ENCODE results near the gene GPR146. TPM values are rescaled to one million over a fixed set of nuclear protein-coding genes. Genes with fewer than 3 reads are reported as not detected.

GPR146 gene
- total RNA-seq, 1 donor from 2014 or later: 0.79 TPM

DNA sequence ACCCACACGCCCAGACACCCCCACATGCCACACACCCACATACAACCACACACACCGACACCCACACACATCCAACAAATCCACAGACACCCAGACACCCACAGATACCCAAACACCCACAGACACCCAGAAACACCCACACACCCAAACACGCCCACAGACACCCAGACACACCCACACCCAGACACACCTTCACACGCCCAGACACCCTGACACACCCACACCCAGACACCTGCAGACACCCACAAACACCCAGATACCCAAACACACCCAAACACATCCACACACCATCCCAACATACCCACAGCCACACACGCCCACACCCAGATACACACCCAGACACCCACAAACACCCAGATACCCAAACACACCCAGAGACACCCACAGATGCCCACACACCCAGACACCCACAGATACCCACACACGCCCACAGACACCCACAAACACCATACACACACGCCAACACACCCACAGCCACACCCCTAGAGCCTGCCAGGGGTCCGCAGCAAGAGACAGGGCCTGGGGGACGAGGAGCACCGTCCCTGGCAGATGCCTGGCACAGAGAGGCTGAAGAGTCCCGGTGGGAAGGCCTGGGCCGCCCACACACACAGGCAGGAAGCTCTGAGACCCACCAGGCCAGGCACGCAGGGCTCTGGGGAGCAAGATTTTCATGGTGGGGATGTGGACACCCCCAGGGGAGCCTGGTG lies 32.9 kb upstream of the GPR146 start:
- Histone ChIP-seq H2AFZ (replicated peaks) (no peak overlapping the region), H3K4me2 (no peak overlapping the region), H3F3A (ENCODE audit: low read depth) (no peaks in the 10 kb centered on the region), H3K27ac (no peak overlapping the region), H3K9me3 (ENCODE audit: low read depth) (no peaks in the 10 kb centered on the region), H3K36me3 (no peaks in the 10 kb centered on the region), H3K4me3 (no peak overlapping the region), H3K9ac (no peak overlapping the region), H3K4me1 (peaks cover 5% of the 10 kb centered on the region), H3K27me3 (no peaks in the 10 kb centered on the region), H3K79me2 (ENCODE audit: low read depth) (no peaks in the 10 kb centered on the region), H4K20me1 (ENCODE audit: low read depth) (peaks cover 51% of the 10 kb centered on the region)
- Mint-ChIP-seq H3K27me3 (ENCODE audit: insufficient read depth, low read depth) (peaks cover 3% of the 10 kb centered on the region), H3K4me1 (peaks cover 5% of the 10 kb centered on the region), H3K27ac (no peak overlapping the region), H3K4me3 (no peak overlapping the region), H3K9me3 (no peaks in the 10 kb centered on the region), H3K36me3 (peaks cover 4% of the 10 kb centered on the region)
- DNase-seq (ENCODE audit: low spot score): no peak
- TF ChIP-seq EZH2 (IDR thresholded peaks at IDR 0.05) (no peak), EZH2phosphoT487 (IDR thresholded peaks at IDR 0.05) (no peak)
- TF ChIP-seq, protein P1, sequence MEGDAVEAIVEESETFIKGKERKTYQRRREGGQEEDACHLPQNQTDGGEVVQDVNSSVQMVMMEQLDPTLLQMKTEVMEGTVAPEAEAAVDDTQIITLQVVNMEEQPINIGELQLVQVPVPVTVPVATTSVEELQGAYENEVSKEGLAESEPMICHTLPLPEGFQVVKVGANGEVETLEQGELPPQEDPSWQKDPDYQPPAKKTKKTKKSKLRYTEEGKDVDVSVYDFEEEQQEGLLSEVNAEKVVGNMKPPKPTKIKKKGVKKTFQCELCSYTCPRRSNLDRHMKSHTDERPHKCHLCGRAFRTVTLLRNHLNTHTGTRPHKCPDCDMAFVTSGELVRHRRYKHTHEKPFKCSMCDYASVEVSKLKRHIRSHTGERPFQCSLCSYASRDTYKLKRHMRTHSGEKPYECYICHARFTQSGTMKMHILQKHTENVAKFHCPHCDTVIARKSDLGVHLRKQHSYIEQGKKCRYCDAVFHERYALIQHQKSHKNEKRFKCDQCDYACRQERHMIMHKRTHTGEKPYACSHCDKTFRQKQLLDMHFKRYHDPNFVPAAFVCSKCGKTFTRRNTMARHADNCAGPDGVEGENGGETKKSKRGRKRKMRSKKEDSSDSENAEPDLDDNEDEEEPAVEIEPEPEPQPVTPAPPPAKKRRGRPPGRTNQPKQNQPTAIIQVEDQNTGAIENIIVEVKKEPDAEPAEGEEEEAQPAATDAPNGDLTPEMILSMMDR (IDR thresholded peaks at IDR 0.05): no peak

DNA sequence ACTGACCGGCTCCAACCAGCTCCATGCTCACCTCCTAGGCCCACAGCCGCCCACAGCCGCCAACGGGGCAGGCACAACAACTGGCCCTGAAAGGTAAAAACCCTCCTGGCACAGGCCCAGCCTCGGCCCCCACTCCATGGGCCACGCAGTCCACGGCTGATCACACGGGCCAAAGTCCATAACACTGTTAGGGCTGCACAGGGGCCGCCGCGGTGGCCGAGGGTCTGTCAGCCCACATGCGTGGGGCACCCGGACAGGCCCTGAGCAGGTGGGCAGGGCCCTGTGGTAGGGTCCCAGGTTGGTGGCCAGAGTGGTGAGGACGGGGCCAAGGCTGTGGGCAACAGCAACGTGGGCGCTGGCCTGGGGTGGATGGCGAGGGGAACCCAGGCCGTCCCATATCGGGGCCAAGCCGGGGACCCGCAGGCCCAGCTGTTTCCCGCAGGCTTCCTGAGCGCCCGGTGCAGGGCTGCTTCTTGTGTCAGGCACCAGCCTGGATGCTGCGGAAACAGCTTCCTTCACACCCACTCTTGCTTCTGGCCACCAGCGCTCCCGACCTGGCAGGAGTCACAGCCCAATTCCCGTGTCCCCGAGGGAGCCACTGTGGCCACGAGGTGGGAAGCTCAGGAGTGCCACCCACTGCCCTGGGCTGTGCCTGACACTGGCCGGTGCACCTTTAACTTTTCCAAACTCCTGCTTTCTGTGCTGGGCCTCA lies 32.2 kb upstream of the GPR146 start:
- H3K4me1 Mint-ChIP-seq: peaks cover 5% of the 10 kb centered on the region
- DNase-seq (ENCODE audit: low spot score): no peak
- no peak overlapping the region for H3K4me3 Mint-ChIP-seq

DNA sequence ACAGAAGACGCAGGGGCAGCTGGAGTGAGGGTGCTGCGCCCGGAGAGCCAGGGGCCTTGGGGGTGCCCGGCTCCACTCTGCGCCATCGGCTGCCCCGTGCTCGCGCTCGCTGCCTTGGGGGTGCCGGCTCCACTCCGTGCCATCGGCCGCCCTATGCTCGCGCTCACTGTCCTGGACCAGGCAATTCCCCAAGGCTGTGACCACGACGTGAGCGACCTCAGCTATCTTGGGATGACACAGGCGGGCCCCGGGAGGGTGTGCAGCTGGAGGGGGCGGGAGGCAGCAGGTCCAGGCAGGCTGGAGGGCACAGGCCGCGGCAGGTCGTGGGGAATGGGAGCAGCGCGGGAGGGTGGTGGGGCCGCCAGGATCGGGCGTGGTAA lies 31.6 kb upstream of the GPR146 start:
- H3K27ac ChIP-seq: no peak overlapping the region
- peaks cover 3% of the 10 kb centered on the region for H3K27me3 Mint-ChIP-seq (ENCODE audit: insufficient read depth, low read depth)
- no peaks in the 10 kb centered on the region for H3K36me3 ChIP-seq
- peaks cover 5% of the 10 kb centered on the region for H3K4me1 Mint-ChIP-seq
- TF ChIP-seq, protein P1 (IDR thresholded peaks at IDR 0.05): no peak
- TF ChIP-seq EZH2 (IDR thresholded peaks at IDR 0.05) (no peak), EZH2phosphoT487 (IDR thresholded peaks at IDR 0.05) (no peak)
- H2AFZ ChIP-seq (replicated peaks): no peak overlapping the region
- no peak overlapping the region for H3K9ac ChIP-seq
- H3K9me3 ChIP-seq (ENCODE audit: low read depth): no peaks in the 10 kb centered on the region
- H3K27me3 ChIP-seq: no peaks in the 10 kb centered on the region
- no peaks in the 10 kb centered on the region for H3K9me3 Mint-ChIP-seq
- no peak for DNase-seq (ENCODE audit: low spot score)
- no peak overlapping the region for H3K4me3 Mint-ChIP-seq
- no peaks in the 10 kb centered on the region for H3F3A ChIP-seq (ENCODE audit: low read depth)
- no peak overlapping the region for H3K27ac Mint-ChIP-seq
- H3K4me1 ChIP-seq: peaks cover 5% of the 10 kb centered on the region
- no peak overlapping the region for H3K4me2 ChIP-seq
- H4K20me1 ChIP-seq (ENCODE audit: low read depth): peaks cover 51% of the 10 kb centered on the region
- peaks cover 4% of the 10 kb centered on the region for H3K36me3 Mint-ChIP-seq
- H3K79me2 ChIP-seq (ENCODE audit: low read depth): no peaks in the 10 kb centered on the region
- no peak overlapping the region for H3K4me3 ChIP-seq

More for the DNA sequence above, 32.2 kb upstream of the GPR146 start:
- Histone ChIP-seq H3K4me2 (no peak overlapping the region), H3K9me3 (ENCODE audit: low read depth) (no peaks in the 10 kb centered on the region), H4K20me1 (ENCODE audit: low read depth) (peaks cover 51% of the 10 kb centered on the region), H3K27me3 (no peaks in the 10 kb centered on the region), H3F3A (ENCODE audit: low read depth) (no peaks in the 10 kb centered on the region), H3K36me3 (no peaks in the 10 kb centered on the region), H3K27ac (no peak overlapping the region), H3K79me2 (ENCODE audit: low read depth) (no peaks in the 10 kb centered on the region), H2AFZ (replicated peaks) (no peak overlapping the region), H3K4me3 (no peak overlapping the region), H3K4me1 (peaks cover 5% of the 10 kb centered on the region), H3K9ac (no peak overlapping the region)
- Mint-ChIP-seq H3K9me3 (no peaks in the 10 kb centered on the region), H3K27ac (no peak overlapping the region), H3K36me3 (peaks cover 4% of the 10 kb centered on the region), H3K27me3 (ENCODE audit: insufficient read depth, low read depth) (peaks cover 3% of the 10 kb centered on the region)
- TF ChIP-seq EZH2phosphoT487 (IDR thresholded peaks at IDR 0.05) (no peak), EZH2 (IDR thresholded peaks at IDR 0.05) (no peak)
- TF ChIP-seq, protein P1 (IDR thresholded peaks at IDR 0.05): no peak

Measured in neural progenitor cell (in vitro differentiated cells).